GM19468 (cell line): ENCODE results near the gene CASS4.

Experiments used
- ATAC-seq: cut with Tn5 transposase; IDR thresholded peaks from one replicate; pipeline ENCODE4 v1.9.1; 2021; ENCODE audit warnings: mild to moderate bottlenecking, moderate library complexity, moderate number of reproducible peaks; ENCODE audit not compliant: unreplicated experiment; ENCODE audit errors: extremely low read depth

The CASS4 gene

GRCh38 chr20:56439771-56440291, 27.8 kb downstream of the CASS4 start:
- ATAC-seq = no peak

- ATAC-seq = peak; percentile 49
These were observed 28.4 kb downstream of the CASS4 start for GRCh38 chr20:56440346-56441007.

GRCh38 chr20:56442389-56443365, 30.6 kb downstream of the CASS4 start:
- no peak for ATAC-seq

GRCh38 chr20:56443654-56444540, 31.8 kb downstream of the CASS4 start:
- ATAC-seq = no peak

DNA sequence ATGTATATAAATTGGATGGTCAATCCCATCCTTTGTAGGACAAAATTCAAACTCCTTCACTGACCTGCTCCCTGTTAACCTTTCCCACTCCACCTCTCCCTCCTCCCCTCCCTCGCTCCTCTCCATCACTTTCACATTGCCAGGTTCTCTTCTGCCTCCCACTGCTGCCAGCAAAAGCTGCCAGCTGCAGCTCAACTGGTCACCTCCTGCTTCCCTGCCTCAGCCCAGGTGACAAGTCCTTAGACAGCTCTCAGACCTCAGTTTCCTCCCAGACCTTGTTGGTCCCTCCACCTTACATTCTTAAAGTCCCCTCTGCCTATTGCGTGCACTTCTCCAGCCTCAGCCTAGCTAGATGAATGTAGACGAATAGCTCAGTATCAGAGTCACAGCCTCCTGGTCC, 33.1 kb downstream of the CASS4 start:
- no peak for ATAC-seq

GRCh38 chr20:56445540-56445939, 33.5 kb downstream of the CASS4 start:
- no peak for ATAC-seq

DNA sequence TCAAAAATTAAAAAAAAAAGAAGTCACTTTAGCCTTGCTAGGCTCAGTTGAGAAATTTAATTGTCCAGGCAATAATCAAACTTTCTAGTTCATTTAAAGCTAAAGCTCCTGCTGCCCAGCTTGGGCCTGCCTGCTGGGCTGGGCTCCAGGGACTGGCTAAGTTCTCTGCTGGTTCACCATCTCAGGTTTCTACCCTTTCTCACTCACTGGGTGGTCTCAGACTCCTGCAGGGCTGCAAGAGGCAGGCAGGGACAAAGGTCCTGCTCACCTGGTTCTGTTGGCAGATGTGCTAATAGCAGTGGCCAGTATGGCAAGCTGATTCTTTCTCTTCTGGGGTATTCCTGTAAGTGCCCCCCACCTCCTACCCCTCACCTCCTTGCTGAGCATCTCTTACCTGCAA, 35.2 kb downstream of the CASS4 start:
- no peak for ATAC-seq

- no peak for ATAC-seq
These were observed 37.4 kb downstream of the CASS4 start for GRCh38 chr20:56449459-56449858.

GRCh38 chr20:56451056-56451765, 39.2 kb downstream of the CASS4 start:
- no peak for ATAC-seq

DNA sequence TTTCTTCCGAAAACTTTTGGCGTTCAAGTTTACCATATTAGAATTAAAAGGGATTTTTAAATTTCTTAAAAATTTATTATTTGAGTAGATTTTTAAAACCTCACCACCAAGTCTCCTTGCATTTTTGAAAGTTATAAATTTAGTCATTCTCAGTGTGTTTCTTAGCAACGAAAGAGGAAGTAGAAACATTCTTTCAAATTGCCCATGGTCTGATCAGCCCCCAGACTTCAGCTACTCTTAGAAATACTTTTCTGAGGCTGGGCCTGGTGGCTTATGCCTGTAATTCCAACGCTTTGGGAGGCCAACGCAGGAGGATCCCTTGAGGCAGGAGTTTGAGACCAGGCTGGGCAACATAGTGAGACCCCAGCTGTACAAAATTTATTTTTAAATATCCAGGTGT, 41.3 kb downstream of the CASS4 start:
- no peak for ATAC-seq

DNA sequence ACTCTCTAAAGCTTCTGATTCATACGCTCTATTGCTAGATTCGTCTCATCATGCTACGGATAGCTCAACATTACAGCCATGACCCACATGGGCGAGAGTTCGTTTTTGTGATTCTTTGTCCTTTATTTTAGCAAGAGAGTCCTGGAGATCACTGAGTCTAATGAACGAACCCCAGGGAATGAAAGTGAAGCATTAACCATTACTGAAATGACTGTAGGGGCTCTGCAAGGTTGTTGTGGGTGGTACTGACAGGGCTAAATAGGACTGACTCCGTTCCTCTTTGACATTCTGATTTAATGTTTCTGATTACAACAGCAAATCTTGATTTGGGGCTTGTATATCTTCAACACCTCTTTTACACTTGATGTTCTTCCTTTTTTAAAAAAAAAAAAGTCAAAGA, 42.7 kb downstream of the CASS4 start:
- ATAC-seq = peak; percentile 70

- ATAC-seq = no peak
These were observed 46.3 kb downstream of the CASS4 start for GRCh38 chr20:56458206-56458821.

GRCh38 chr20:56460459-56460858, 48.4 kb downstream of the CASS4 start:
- no peak for ATAC-seq

DNA sequence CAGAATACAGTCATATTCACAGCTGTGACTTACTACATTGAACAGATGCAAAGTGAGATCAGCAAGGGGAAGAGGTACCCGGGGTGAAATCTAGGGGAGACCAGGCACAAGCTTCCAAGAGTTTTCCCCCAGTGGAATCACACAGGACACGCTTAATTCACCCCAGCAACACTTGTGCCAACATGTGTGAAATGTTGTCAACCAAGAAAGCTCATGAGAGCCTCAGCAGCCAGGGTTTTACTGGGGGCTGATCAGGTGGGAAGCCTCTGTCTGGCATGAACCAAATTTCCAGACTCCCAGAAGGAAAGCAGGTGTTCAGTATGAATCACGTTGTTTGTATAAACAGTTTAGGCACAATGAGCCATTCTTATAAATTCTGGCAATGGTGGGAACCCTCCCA, 49.5 kb downstream of the CASS4 start:
- ATAC-seq = no peak

- no peak for ATAC-seq
These were observed 51.4 kb downstream of the CASS4 start for GRCh38 chr20:56463428-56463827.

DNA sequence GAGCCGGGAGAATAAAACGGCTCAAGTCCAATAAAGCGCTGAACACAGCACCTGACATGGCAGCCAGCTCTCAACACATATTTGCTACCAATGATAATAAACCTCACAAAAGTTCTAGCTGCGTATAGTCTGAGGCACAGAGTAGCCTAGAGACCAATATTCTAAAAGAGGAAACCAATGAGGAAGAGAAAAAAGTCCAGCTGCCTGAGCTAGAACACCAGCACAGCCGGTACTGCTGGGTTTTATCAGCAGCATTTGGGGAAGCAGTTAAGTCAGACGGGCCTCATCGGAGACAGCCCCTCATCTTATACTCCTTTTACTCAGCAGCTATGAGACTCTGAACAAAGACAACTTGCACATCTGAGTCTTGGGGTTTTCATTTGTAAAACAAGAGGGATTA, 53.9 kb downstream of the CASS4 start:
- no peak for ATAC-seq

DNA sequence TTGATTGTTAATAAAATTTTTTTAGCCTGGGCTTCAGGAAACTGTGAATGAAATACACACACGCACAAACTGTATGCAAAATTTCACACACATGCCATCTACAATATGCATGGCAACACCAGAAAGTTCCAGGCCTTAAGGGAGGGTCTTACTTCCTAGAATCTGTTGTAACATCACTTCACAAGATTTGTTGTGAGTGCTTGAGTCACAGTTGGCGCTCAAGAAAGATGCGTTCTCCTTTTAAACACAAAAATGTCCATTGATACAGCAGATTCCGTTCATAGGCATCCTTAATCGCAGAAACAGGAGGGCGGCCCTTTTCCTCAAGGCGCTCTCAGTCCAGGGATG, 55.9 kb downstream of the CASS4 start:
- ATAC-seq = no peak

- ATAC-seq = peak; percentile 89
These were observed 56.4 kb downstream of the CASS4 start, which contains the start of gene RTF2 for GRCh38 chr20:56468316-56469076. Gene RTF2, plus strand, starts transcription at chr20:56468627. Its CDS starts 71 bp downstream, at chr20:56468698.

- no peak for ATAC-seq
These were observed 57.0 kb downstream of the CASS4 start for GRCh38 chr20:56469077-56469449.
